HUES6 (cell line): Measurements from ENCODE around the gene TCEAL9.
A peak's percentile ranks its signal among the peaks of the same experiment; 100 is the strongest.
"Not testable (repeated sequence)": the region's sequence is repeated elsewhere in the genome, so short reads cannot be mapped to it uniquely, and the experiment has no call there.

Experiments
- H3K27ac ChIP-seq: 2 replicates; pipeline ENCODE4 v1.7.0; 2013; ENCODE audit warnings: low read depth, mild to moderate bottlenecking, low read length, inconsistent platforms
- H3K27me3 ChIP-seq: 2 replicates; pipeline ENCODE4 v1.6.1; 2013; ENCODE audit warnings: low read length; ENCODE audit not compliant: control insufficient read depth, insufficient read depth
- H3K36me3 ChIP-seq: 2 replicates; pipeline ENCODE4 v1.6.1; 2013; ENCODE audit warnings: low read length; ENCODE audit not compliant: control insufficient read depth, insufficient read depth
- H3K4me1 ChIP-seq: 2 replicates; pipeline ENCODE4 v1.6.1; 2013; ENCODE audit warnings: low read length; ENCODE audit not compliant: control insufficient read depth, insufficient read depth
- H3K4me3 ChIP-seq: 2 replicates; pipeline ENCODE4 v1.5.1; 2013; ENCODE audit warnings: low read depth, low read length
- H3K9ac ChIP-seq: one replicate; pipeline ENCODE4 v1.6.1; 2013; ENCODE audit warnings: mild to moderate bottlenecking, low read length
- H3K9me3 ChIP-seq: 2 replicates; pipeline ENCODE4 v1.6.1; 2013; ENCODE audit warnings: low read depth, low read length; ENCODE audit not compliant: control insufficient read depth, insufficient read depth

The TCEAL9 gene

GRCh38 chrX:103372886-103373285 is 16.6 kb downstream of the TCEAL9 start:
- H3K4me1 ChIP-seq, result peaks cover 22% of the 10 kb centered on the region; the same call in 1 of the 2 replicates
- H3K9me3 ChIP-seq, result no peaks in the 10 kb centered on the region
- no peak overlapping the region for H3K4me3 ChIP-seq
- peaks cover 8% of the 10 kb centered on the region for H3K36me3 ChIP-seq
- no peaks in the 10 kb centered on the region; the same call in 1 of the 2 replicates for H3K27me3 ChIP-seq
- H3K27ac ChIP-seq, result no peak overlapping the region
- no peak overlapping the region for H3K9ac ChIP-seq

GRCh38 chrX:103373581-103373980 is 17.3 kb downstream of the TCEAL9 start:
- H3K9ac ChIP-seq, result no peak overlapping the region
- no peak overlapping the region for H3K4me3 ChIP-seq
- peaks cover 13% of the 10 kb centered on the region for H3K36me3 ChIP-seq
- H3K9me3 ChIP-seq, result no peaks in the 10 kb centered on the region
- H3K4me1 ChIP-seq, result peaks cover 20% of the 10 kb centered on the region; the same call in 1 of the 2 replicates
- no peak overlapping the region for H3K27ac ChIP-seq
- no peaks in the 10 kb centered on the region; the same call in 1 of the 2 replicates for H3K27me3 ChIP-seq

- H3K9ac ChIP-seq, result peak within 1 kb of the TSS; percentile 97
- H3K4me1 ChIP-seq, result peaks cover 20% of the 10 kb centered on the region; the same call in 1 of the 2 replicates
- H3K36me3 ChIP-seq, result peaks cover 29% of the 10 kb centered on the region
- H3K27me3 ChIP-seq, result no peaks in the 10 kb centered on the region; the same call in 1 of the 2 replicates
- peak within 1 kb of the TSS; percentile 89 for H3K4me3 ChIP-seq
- no peaks in the 10 kb centered on the region for H3K9me3 ChIP-seq
- H3K27ac ChIP-seq, result peak within 1 kb of the TSS; percentile 98
Measured at GRCh38 chrX:103376118-103376978, 20.0 kb downstream of the TCEAL9 start, which contains the start of gene BEX3. TSS of gene BEX3 (plus strand) at chrX:103376538. CDS start at chrX:103377522, 984 bp downstream.

- peak overlapping the region; percentile 78 for H3K27ac ChIP-seq
- no peaks in the 10 kb centered on the region; the same call in 1 of the 2 replicates for H3K27me3 ChIP-seq
- peak overlapping the region; percentile 77 for H3K9ac ChIP-seq
- peaks cover 29% of the 10 kb centered on the region for H3K36me3 ChIP-seq
- peak overlapping the region; percentile 89 for H3K4me3 ChIP-seq
- H3K9me3 ChIP-seq, result no peaks in the 10 kb centered on the region; the same call in 1 of the 2 replicates
- peaks cover 20% of the 10 kb centered on the region; the same call in 1 of the 2 replicates for H3K4me1 ChIP-seq
Measured at GRCh38 chrX:103376979-103377324, 20.6 kb downstream of the TCEAL9 start.

GRCh38 chrX:103378990-103379389 is 22.7 kb downstream of the TCEAL9 start:
- Histone ChIP-seq H3K27ac (no peak overlapping the region), H3K4me1 (peaks cover 14% of the 10 kb centered on the region; the same call in 1 of the 2 replicates), H3K27me3 (no peaks in the 10 kb centered on the region; the same call in 1 of the 2 replicates), H3K36me3 (peaks cover 29% of the 10 kb centered on the region), H3K9me3 (peaks cover 3% of the 10 kb centered on the region; the same call in 1 of the 2 replicates), H3K4me3 (no peak overlapping the region), H3K9ac (no peak overlapping the region)

GRCh38 chrX:103382877-103383276 is 26.6 kb downstream of the TCEAL9 start:
- peaks cover 22% of the 10 kb centered on the region for H3K36me3 ChIP-seq
- H3K27me3 ChIP-seq, result no peaks in the 10 kb centered on the region; the same call in 1 of the 2 replicates
- no peaks in the 10 kb centered on the region for H3K4me1 ChIP-seq
- H3K4me3 ChIP-seq, result no peak overlapping the region
- H3K9me3 ChIP-seq, result peaks cover 3% of the 10 kb centered on the region; the same call in 1 of the 2 replicates
- H3K27ac ChIP-seq, result no peak overlapping the region
- H3K9ac ChIP-seq, result no peak overlapping the region

GRCh38 chrX:103384672-103385071 is 28.4 kb downstream of the TCEAL9 start:
- H3K27me3 ChIP-seq, result no peaks in the 10 kb centered on the region; the same call in 1 of the 2 replicates
- H3K36me3 ChIP-seq, result peaks cover 6% of the 10 kb centered on the region
- H3K4me3 ChIP-seq, result no peak overlapping the region
- peaks cover 7% of the 10 kb centered on the region for H3K4me1 ChIP-seq
- no peak overlapping the region for H3K9ac ChIP-seq
- H3K27ac ChIP-seq, result peak overlapping the region; percentile 41; the same call in 1 of the 2 replicates
- H3K9me3 ChIP-seq, result peaks cover 3% of the 10 kb centered on the region; the same call in 1 of the 2 replicates

- not testable (repeated sequence) for H3K9me3 ChIP-seq, H3K27ac ChIP-seq, H3K27me3 ChIP-seq, H3K9ac ChIP-seq, H3K36me3 ChIP-seq, H3K4me1 ChIP-seq, H3K4me3 ChIP-seq
Measured at GRCh38 chrX:103385283-103385830, 29.1 kb downstream of the TCEAL9 start.

GRCh38 chrX:103386332-103386731 is 30.0 kb downstream of the TCEAL9 start:
- no peaks in the 10 kb centered on the region; the same call in 1 of the 2 replicates for H3K36me3 ChIP-seq
- no peaks in the 10 kb centered on the region; the same call in 1 of the 2 replicates for H3K27me3 ChIP-seq

GRCh38 chrX:103393487-103393886 is 37.2 kb downstream of the TCEAL9 start:
- Histone ChIP-seq H3K9me3 (no peaks in the 10 kb centered on the region), H3K27me3 (peaks cover 29% of the 10 kb centered on the region; the same call in 1 of the 2 replicates), H3K4me3 (no peak overlapping the region), H3K9ac (no peak overlapping the region), H3K4me1 (peaks cover 12% of the 10 kb centered on the region), H3K27ac (no peak overlapping the region), H3K36me3 (no peaks in the 10 kb centered on the region)

More at GRCh38 chrX:103386332-103386731, 30.0 kb downstream of the TCEAL9 start:
- Histone ChIP-seq H3K4me3 (no peak overlapping the region), H3K9ac (no peak overlapping the region), H3K9me3 (peaks cover 3% of the 10 kb centered on the region; the same call in 1 of the 2 replicates), H3K4me1 (peaks cover 7% of the 10 kb centered on the region), H3K27ac (no peak overlapping the region)

GRCh38 chrX:103396186-103396585 is 39.9 kb downstream of the TCEAL9 start:
- H3K9ac ChIP-seq, result no peak overlapping the region
- no peaks in the 10 kb centered on the region for H3K36me3 ChIP-seq
- H3K4me3 ChIP-seq, result no peak overlapping the region
- H3K27ac ChIP-seq, result no peak overlapping the region
- peaks cover 48% of the 10 kb centered on the region for H3K27me3 ChIP-seq
- H3K9me3 ChIP-seq, result no peaks in the 10 kb centered on the region
- H3K4me1 ChIP-seq, result peaks cover 10% of the 10 kb centered on the region; the same call in 1 of the 2 replicates
